WTC11 (cell line): Measurements from ENCODE around the gene ACTC1.

Experiments
- CBFB ChIP-seq: sonication (generic); formaldehyde crosslinking; IDR thresholded peaks from 2 replicates; pipeline ENCODE4 v1.8.1; 2022; ENCODE audit warnings: mild to moderate bottlenecking, low read depth, missing genetic modification reagents
- CREM ChIP-seq: sonication (generic); formaldehyde crosslinking; IDR thresholded peaks from 2 replicates; pipeline ENCODE4 v1.8.1; 2022; ENCODE audit warnings: mild to moderate bottlenecking, missing genetic modification reagents, moderate library complexity
- ESRRA ChIP-seq: sonication (generic); formaldehyde crosslinking; IDR thresholded peaks from 2 replicates; pipeline ENCODE4 v1.8.1; 2022; ENCODE audit warnings: mild to moderate bottlenecking, missing genetic modification reagents, borderline replicate concordance
- ETV6 ChIP-seq: sonication (generic); formaldehyde crosslinking; IDR thresholded peaks from 2 replicates; pipeline ENCODE4 v1.8.1; 2022; ENCODE audit warnings: mild to moderate bottlenecking, missing genetic modification reagents
- GABPB1 ChIP-seq: sonication (generic); formaldehyde crosslinking; IDR thresholded peaks from 2 replicates; pipeline ENCODE4 v1.8.1; 2023; ENCODE audit warnings: mild to moderate bottlenecking, missing genetic modification reagents
- NFYB ChIP-seq: sonication (generic); formaldehyde crosslinking; conservative IDR thresholded peaks from 2 replicates; pipeline ENCODE4 v1.8.0; 2022; ENCODE audit warnings: low read depth, missing genetic modification reagents
- TF ChIP-seq, protein P1 (sequence below): sonication (generic); formaldehyde crosslinking; conservative IDR thresholded peaks from 2 replicates; pipeline ENCODE4 v1.8.1; 2023; ENCODE audit warnings: mild to moderate bottlenecking, low read depth, missing genetic modification reagents, moderate library complexity
- TF ChIP-seq, protein P2 (sequence below): sonication (generic); formaldehyde crosslinking; IDR thresholded peaks from 2 replicates; pipeline ENCODE4 v1.8.1; 2022; ENCODE audit warnings: low read depth, missing genetic modification reagents, borderline replicate concordance
- TF ChIP-seq, protein P3 (sequence below): sonication (generic); formaldehyde crosslinking; IDR thresholded peaks from 2 replicates; pipeline ENCODE4 v1.8.1; 2022; ENCODE audit warnings: low read depth, mild to moderate bottlenecking, moderate library complexity, missing genetic modification reagents, borderline replicate concordance
- TF ChIP-seq, protein P4 (sequence below): fragments of 200-600 bp; IDR thresholded peaks from 2 replicates; pipeline ENCODE4 v1.8.0; 2022; ENCODE audit warnings: antibody characterized with exemption
- TF ChIP-seq, protein P5 (sequence below): sonication (generic); formaldehyde crosslinking; IDR thresholded peaks from 2 replicates; pipeline ENCODE4 v1.8.0; 2022; ENCODE audit warnings: mild to moderate bottlenecking, missing genetic modification reagents
- TF ChIP-seq, protein P6 (sequence below): sonication (generic); formaldehyde crosslinking; IDR thresholded peaks from 2 replicates; pipeline ENCODE4 v1.8.0; 2022; ENCODE audit warnings: mild to moderate bottlenecking, missing genetic modification reagents
- TF ChIP-seq, protein P7 (sequence below): sonication (generic); formaldehyde crosslinking; IDR thresholded peaks from 2 replicates; pipeline ENCODE4 v1.8.0; 2022; ENCODE audit warnings: missing genetic modification reagents

DNA sequence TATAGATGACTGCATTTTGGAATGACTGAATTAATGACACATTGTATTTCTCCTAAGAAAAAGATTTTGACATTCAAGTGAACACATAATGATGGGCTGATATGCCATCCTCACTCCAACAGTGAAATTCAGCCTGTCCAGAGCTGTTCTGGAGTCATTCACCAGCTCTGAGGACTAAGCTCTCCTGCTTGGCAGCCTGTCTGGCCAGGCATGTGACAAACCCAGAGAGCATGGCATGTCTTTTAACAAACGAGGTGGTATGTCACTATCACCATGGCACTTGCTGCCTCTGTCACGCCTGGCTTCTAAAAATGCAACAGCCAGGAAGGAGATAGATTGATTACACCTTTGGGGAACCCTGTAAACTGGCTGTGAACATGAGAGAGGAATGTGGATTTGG lies 1.4 kb downstream of the ACTC1 start:
- TF ChIP-seq CBFB (CRISPR knock-in tag) (no peak), ESRRA (CRISPR knock-in tag) (no peak), GABPB1 (CRISPR knock-in tag) (no peak), ETV6 (no peak), CREM (CRISPR knock-in tag) (no peak), NFYB (CRISPR knock-in tag) (no peak)
- TF ChIP-seq, protein P1, sequence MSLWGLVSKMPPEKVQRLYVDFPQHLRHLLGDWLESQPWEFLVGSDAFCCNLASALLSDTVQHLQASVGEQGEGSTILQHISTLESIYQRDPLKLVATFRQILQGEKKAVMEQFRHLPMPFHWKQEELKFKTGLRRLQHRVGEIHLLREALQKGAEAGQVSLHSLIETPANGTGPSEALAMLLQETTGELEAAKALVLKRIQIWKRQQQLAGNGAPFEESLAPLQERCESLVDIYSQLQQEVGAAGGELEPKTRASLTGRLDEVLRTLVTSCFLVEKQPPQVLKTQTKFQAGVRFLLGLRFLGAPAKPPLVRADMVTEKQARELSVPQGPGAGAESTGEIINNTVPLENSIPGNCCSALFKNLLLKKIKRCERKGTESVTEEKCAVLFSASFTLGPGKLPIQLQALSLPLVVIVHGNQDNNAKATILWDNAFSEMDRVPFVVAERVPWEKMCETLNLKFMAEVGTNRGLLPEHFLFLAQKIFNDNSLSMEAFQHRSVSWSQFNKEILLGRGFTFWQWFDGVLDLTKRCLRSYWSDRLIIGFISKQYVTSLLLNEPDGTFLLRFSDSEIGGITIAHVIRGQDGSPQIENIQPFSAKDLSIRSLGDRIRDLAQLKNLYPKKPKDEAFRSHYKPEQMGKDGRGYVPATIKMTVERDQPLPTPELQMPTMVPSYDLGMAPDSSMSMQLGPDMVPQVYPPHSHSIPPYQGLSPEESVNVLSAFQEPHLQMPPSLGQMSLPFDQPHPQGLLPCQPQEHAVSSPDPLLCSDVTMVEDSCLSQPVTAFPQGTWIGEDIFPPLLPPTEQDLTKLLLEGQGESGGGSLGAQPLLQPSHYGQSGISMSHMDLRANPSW (CRISPR knock-in tag) = no peak
- TF ChIP-seq, protein P2, sequence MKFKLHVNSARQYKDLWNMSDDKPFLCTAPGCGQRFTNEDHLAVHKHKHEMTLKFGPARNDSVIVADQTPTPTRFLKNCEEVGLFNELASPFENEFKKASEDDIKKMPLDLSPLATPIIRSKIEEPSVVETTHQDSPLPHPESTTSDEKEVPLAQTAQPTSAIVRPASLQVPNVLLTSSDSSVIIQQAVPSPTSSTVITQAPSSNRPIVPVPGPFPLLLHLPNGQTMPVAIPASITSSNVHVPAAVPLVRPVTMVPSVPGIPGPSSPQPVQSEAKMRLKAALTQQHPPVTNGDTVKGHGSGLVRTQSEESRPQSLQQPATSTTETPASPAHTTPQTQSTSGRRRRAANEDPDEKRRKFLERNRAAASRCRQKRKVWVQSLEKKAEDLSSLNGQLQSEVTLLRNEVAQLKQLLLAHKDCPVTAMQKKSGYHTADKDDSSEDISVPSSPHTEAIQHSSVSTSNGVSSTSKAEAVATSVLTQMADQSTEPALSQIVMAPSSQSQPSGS (CRISPR knock-in tag) = no peak
- TF ChIP-seq, protein P3, sequence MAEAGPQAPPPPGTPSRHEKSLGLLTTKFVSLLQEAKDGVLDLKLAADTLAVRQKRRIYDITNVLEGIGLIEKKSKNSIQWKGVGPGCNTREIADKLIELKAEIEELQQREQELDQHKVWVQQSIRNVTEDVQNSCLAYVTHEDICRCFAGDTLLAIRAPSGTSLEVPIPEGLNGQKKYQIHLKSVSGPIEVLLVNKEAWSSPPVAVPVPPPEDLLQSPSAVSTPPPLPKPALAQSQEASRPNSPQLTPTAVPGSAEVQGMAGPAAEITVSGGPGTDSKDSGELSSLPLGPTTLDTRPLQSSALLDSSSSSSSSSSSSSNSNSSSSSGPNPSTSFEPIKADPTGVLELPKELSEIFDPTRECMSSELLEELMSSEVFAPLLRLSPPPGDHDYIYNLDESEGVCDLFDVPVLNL (CRISPR knock-in tag) = no peak
- TF ChIP-seq, protein P4, sequence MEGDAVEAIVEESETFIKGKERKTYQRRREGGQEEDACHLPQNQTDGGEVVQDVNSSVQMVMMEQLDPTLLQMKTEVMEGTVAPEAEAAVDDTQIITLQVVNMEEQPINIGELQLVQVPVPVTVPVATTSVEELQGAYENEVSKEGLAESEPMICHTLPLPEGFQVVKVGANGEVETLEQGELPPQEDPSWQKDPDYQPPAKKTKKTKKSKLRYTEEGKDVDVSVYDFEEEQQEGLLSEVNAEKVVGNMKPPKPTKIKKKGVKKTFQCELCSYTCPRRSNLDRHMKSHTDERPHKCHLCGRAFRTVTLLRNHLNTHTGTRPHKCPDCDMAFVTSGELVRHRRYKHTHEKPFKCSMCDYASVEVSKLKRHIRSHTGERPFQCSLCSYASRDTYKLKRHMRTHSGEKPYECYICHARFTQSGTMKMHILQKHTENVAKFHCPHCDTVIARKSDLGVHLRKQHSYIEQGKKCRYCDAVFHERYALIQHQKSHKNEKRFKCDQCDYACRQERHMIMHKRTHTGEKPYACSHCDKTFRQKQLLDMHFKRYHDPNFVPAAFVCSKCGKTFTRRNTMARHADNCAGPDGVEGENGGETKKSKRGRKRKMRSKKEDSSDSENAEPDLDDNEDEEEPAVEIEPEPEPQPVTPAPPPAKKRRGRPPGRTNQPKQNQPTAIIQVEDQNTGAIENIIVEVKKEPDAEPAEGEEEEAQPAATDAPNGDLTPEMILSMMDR = no peak
- TF ChIP-seq, protein P5, sequence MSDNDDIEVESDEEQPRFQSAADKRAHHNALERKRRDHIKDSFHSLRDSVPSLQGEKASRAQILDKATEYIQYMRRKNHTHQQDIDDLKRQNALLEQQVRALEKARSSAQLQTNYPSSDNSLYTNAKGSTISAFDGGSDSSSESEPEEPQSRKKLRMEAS = no peak
- TF ChIP-seq, protein P6, sequence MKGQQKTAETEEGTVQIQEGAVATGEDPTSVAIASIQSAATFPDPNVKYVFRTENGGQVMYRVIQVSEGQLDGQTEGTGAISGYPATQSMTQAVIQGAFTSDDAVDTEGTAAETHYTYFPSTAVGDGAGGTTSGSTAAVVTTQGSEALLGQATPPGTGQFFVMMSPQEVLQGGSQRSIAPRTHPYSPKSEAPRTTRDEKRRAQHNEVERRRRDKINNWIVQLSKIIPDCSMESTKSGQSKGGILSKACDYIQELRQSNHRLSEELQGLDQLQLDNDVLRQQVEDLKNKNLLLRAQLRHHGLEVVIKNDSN (CRISPR knock-in tag) = no peak
- TF ChIP-seq, protein P7, sequence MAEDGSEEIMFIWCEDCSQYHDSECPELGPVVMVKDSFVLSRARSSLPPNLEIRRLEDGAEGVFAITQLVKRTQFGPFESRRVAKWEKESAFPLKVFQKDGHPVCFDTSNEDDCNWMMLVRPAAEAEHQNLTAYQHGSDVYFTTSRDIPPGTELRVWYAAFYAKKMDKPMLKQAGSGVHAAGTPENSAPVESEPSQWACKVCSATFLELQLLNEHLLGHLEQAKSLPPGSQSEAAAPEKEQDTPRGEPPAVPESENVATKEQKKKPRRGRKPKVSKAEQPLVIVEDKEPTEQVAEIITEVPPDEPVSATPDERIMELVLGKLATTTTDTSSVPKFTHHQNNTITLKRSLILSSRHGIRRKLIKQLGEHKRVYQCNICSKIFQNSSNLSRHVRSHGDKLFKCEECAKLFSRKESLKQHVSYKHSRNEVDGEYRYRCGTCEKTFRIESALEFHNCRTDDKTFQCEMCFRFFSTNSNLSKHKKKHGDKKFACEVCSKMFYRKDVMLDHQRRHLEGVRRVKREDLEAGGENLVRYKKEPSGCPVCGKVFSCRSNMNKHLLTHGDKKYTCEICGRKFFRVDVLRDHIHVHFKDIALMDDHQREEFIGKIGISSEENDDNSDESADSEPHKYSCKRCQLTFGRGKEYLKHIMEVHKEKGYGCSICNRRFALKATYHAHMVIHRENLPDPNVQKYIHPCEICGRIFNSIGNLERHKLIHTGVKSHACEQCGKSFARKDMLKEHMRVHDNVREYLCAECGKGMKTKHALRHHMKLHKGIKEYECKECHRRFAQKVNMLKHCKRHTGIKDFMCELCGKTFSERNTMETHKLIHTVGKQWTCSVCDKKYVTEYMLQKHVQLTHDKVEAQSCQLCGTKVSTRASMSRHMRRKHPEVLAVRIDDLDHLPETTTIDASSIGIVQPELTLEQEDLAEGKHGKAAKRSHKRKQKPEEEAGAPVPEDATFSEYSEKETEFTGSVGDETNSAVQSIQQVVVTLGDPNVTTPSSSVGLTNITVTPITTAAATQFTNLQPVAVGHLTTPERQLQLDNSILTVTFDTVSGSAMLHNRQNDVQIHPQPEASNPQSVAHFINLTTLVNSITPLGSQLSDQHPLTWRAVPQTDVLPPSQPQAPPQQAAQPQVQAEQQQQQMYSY (CRISPR knock-in tag) = no peak
